Measurements from ENCODE around the gene PSMD11.

PSMD11 gene

GRCh38 chr17:32515677-32516383 lies 71.5 kb downstream of the PSMD11 start:
- no peak overlapping the region for H3K27ac ChIP-seq
- H3K9ac ChIP-seq: no peak overlapping the region
- TF ChIP-seq CTCF (IDR thresholded peaks at IDR 0.05): no peak

GRCh38 chr17:32516450-32516849 lies 72.1 kb downstream of the PSMD11 start:
- no peaks in the 10 kb centered on the region for H3K36me3 ChIP-seq (ENCODE audit: control insufficient read depth, insufficient read depth, low read length)
- H3K4me1 ChIP-seq: peaks cover 7% of the 10 kb centered on the region
- H3K27me3 ChIP-seq (ENCODE audit: control insufficient read depth, insufficient read depth, low read length): no peaks in the 10 kb centered on the region
- no peaks in the 10 kb centered on the region for H3K79me2 ChIP-seq
- H3K4me3 ChIP-seq (ENCODE audit: low read depth, low read length): no peak overlapping the region
- H3K4me2 ChIP-seq (ENCODE audit: low read length): no peak overlapping the region
- H3K9ac ChIP-seq: no peak overlapping the region
- no peak overlapping the region for H3K27ac ChIP-seq
- no peak for TF ChIP-seq CTCF (IDR thresholded peaks at IDR 0.05)
- H3K9me3 ChIP-seq (ENCODE audit: control insufficient read depth, low read length): no peaks in the 10 kb centered on the region
- H2AFZ ChIP-seq: no peak overlapping the region

More at GRCh38 chr17:32515677-32516383, 71.5 kb downstream of the PSMD11 start:
- Histone ChIP-seq H3K9me3 (ENCODE audit: control insufficient read depth, low read length) (no peaks in the 10 kb centered on the region), H3K79me2 (no peaks in the 10 kb centered on the region), H3K4me1 (peaks cover 7% of the 10 kb centered on the region), H2AFZ (no peak overlapping the region), H3K4me2 (ENCODE audit: low read length) (no peak overlapping the region), H3K36me3 (ENCODE audit: control insufficient read depth, insufficient read depth, low read length) (no peaks in the 10 kb centered on the region), H3K4me3 (ENCODE audit: low read depth, low read length) (no peak overlapping the region), H3K27me3 (ENCODE audit: control insufficient read depth, insufficient read depth, low read length) (no peaks in the 10 kb centered on the region)

GRCh38 chr17:32516940-32517701 lies 72.8 kb downstream of the PSMD11 start:
- H3K4me1 ChIP-seq: peaks cover 7% of the 10 kb centered on the region
- no peak overlapping the region for H3K4me3 ChIP-seq (ENCODE audit: low read depth, low read length)
- H3K9me3 ChIP-seq (ENCODE audit: control insufficient read depth, low read length): no peaks in the 10 kb centered on the region
- H2AFZ ChIP-seq: no peak overlapping the region
- no peaks in the 10 kb centered on the region for H3K79me2 ChIP-seq
- no peak overlapping the region for H3K4me2 ChIP-seq (ENCODE audit: low read length)
- H3K27ac ChIP-seq: no peak overlapping the region
- H3K9ac ChIP-seq: no peak overlapping the region
- TF ChIP-seq CTCF (IDR thresholded peaks at IDR 0.05): no peak
- no peaks in the 10 kb centered on the region for H3K27me3 ChIP-seq (ENCODE audit: control insufficient read depth, insufficient read depth, low read length)
- no peaks in the 10 kb centered on the region for H3K36me3 ChIP-seq (ENCODE audit: control insufficient read depth, insufficient read depth, low read length)

GRCh38 chr17:32517982-32518381 lies 73.7 kb downstream of the PSMD11 start:
- Histone ChIP-seq H3K27me3 (ENCODE audit: control insufficient read depth, insufficient read depth, low read length) (no peaks in the 10 kb centered on the region), H3K9me3 (ENCODE audit: control insufficient read depth, low read length) (no peaks in the 10 kb centered on the region), H2AFZ (no peak overlapping the region), H3K4me1 (peaks cover 7% of the 10 kb centered on the region), H3K4me2 (ENCODE audit: low read length) (no peak overlapping the region), H3K36me3 (ENCODE audit: control insufficient read depth, insufficient read depth, low read length) (no peaks in the 10 kb centered on the region), H3K9ac (no peak overlapping the region), H3K27ac (no peak overlapping the region), H3K79me2 (no peaks in the 10 kb centered on the region), H3K4me3 (ENCODE audit: low read depth, low read length) (no peak overlapping the region)
- TF ChIP-seq CTCF (IDR thresholded peaks at IDR 0.05): no peak

All from parathyroid adenoma (tissue), 2 donors.